Activated effector memory CD4-positive, alpha-beta T cell treated with anti-CD3 and anti-CD28 coated beads, Interleukin-2, amount 50 U/mL, for 16 hours (primary cell): ENCODE measurements around the gene LHX8.
"Not testable (repeated sequence)": the region's sequence is repeated elsewhere in the genome, so short reads cannot be mapped to it uniquely, and the experiment has no call there.

Experiments
- DNase-seq: peaks from one replicate; pipeline ENCODE4 v3.0.0-alpha.2; 2020

LHX8 gene

DNA sequence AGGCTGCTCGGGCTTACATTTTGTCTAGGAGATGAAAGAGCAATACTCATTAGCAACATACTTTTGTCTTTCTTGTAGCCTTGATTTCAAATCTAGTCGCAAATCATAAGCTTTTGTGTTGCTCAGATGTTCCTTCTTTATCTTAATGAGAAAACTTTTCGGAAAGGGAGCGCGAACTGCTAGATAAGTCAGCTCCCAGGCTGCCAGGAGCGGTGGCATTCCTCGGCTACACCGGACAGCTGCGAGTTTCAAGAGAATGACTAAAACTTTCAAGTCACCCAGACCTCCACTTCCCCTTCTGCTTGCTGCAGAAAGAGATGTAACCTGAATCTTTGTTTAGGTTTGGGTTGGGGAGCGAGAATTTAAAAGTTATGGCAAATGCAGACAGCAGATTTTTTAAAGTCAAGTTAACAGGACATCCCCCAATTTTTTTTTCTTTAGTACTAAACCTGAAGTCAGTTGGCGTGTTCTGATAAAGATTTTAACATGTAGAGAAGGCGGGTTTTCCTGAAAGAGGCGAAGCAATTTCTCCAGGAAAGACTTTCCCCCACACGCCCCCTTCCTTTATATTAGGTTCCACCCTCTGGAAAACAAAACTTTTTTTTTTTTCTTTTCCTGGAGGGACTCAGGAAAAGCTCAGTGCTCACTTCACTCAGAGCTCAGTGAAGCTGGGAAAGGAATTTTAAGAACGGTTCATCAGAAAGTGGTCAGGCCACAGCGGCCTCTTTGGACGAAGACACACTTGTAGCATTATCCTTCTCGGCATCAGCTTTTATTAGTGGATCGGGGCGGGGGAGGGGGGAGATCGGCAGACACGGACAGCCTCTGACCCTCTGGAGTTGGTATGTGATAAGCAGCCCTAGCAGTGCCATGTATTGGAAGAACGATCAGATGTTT is at the start of gene LHX8:
Gene LHX8 (plus strand): TSS at position 639 of the 897 bp plus-strand sequence. CDS start 2,227 bp downstream, outside the sequence.
- DNase-seq, result no peak

DNA sequence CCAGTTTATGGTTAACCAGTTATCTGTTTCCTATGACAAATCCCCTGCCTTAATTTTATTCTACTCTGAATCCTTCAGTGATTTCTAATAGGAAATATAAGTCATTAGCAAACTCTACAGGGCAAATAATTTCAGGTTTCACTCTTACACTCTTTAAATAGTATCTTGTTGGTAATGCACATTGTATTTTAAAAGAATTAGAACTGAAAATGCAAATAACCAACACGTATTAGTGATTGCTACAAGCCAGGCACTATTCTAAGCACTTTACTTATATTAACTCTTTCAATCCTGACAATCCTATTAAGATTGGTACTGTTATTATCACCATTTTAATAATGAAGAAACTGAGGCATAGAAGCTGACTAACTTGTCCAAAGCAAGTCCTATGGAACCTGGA is 48.3 kb upstream of the LHX8 start:
- DNase-seq, result no peak

DNA sequence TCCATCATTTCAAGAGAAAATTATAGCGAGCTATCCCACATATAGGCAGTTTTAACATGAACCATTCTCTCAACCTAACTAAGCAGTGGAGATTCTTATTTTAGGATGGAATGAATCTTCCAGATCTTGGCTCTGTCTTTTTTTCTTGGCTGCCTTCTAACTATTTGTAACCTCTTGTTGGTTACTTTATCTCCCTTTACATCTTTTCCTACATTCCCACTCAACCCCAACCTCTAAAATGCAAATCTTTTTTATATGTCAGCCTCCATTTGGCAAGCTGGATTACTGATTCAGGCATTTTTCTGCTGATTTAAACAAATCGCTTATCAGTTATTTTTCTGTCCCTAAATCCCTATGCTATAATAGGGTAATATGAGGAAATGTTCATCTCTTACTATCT is 46.9 kb upstream of the LHX8 start:
- no peak for DNase-seq

DNA sequence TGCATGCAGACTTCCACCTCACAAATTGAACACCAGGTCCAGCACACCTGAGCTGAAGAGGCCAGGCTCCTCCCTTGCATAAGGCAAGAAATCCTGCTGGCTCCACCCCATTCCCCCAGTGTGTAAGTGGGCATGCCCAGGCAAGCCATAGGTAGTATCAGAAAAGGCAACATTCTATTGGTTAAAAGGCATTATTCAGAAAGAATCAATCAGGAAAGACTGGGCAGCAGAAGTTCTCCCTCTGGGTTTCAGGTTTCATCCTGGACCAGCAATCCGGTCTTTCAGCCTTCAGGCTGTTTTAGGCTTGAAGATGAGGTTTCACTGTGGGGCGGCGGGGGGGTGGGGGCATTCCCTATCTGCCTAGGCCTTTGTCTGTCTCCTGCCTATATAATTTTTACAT is 42.0 kb upstream of the LHX8 start:
- DNase-seq, result no peak

DNA sequence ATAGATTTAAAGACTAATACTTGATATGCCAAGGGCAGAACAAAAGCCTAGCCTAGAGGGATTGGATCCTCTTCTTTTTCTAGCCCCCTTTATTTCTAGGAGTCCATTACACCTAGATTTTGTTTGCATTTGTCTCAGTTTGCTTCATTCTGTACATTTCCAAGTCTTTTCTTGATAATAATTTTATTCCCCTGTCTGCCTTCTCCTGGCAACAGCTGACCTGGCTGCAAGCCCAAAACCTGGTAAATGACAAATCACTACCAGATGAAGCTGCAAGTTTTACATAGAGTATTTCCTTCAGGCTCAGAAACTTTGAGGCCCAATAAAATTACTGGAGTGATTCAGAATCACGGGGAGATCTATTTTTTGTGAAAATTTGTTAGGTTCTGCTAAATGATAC is 36.5 kb upstream of the LHX8 start:
- no peak for DNase-seq

DNA sequence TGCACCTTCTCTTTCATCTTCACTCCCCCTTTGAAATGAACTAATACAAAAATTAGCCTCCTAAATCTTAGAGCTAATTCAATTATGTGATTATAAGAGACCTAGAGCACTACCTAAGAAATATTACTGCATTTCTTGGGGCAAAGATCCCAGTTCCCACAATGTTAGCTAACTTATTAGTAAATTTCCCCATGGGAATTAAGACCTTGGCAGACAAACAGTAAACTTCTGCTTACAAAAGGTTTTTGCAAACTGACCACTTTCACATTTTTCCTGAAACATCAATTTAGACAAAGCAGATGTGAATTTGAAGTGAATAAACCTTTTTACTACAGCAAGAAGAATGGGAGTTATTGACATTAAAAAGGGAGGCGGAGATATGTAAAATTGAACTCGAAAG is 34.6 kb upstream of the LHX8 start:
- no peak for DNase-seq

DNA sequence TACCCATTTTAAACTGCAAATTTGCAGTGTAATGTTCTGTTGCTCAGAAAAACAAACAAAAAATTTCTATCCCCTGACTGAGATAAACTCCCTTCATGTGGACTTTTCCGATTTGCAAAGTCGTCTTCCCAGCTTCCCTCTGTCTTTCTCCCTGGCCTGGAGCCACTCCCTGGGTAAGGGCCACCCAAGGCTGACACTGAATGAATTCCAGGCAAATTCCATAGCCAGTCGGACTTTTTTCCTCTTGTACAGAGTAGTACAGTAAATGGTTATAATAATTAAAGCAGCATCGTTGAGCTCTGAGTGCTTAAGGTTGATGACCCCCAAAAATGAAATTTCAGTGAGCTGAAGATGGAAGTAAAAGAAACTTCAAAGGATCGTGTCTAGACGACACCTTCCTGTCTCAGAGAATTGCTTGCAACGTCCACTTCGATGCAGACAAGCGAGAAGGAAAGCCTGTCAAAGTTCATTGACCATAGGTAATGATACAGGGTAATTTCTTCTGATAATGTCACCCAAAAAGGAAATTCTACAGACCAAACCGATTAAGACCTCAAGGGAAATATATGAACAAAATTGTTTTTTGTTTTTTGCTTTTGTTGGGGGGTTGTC is 33.6 kb upstream of the LHX8 start:
- no peak for DNase-seq

DNA sequence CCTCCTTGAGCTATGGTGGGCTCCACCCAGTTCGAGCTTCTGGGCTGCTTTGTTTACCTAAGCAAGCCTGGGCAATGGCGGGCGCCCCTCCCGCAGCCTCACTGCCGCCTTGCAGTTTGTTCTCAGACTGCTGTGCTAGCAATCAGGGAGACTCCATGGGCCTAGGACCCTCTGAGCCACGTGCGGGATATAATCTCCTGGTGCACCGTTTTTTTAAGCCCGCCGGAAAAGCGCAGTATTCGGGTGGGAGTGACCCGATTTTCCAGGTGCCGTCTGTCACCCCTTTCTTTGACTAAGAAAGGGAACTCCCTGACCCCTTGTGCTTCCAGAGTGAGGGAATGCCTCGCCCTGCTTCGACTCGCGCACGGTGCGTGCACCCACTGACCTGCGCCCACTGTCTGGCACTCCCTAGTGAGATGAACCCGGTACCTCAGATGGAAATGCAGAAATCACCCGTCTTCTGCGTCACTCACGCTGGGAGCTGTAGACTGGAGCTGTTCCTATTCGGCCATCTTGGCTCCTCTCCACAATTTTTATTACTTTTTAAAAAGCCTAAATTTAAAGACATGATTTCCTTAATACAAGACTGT is 21.7 kb upstream of the LHX8 start:
- DNase-seq, result not testable (repeated sequence)

DNA sequence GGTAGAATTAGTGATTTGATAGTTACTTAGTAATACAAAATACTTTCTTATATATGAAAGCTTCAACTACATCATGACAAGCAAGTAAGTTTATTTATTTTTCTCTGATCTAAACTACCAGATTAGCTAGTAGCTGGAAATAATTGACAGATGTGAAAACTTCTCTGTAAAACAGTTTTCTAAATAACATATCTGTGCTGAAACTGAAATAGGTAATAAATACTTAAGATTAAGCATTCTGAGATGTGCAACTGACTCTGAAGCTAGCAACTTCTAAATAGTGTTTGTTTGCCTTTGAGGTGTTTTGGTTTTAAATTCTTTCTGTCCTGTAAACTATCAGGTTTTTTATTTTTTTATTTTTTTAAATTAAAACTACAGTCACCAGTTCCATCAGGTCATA is 18.5 kb upstream of the LHX8 start:
- no peak for DNase-seq

DNA sequence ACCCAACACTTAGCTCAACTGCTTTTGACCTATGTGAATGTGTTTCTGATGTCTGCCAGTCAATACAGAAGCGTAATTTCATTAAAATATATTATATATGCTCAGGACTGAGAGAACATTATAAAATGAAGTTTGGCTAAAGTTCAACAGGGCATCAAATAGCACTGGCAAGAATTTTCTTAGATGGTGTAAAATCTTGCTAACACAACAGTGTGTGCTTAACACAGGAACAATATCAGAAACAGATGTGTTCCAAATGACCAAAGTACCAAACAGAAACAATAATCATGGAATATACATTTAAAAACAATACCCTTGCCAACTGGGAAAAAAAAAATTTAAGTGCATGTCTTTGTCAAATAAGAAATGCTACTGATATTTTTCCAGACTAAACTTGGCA is 10.4 kb upstream of the LHX8 start:
- DNase-seq, result no peak

DNA sequence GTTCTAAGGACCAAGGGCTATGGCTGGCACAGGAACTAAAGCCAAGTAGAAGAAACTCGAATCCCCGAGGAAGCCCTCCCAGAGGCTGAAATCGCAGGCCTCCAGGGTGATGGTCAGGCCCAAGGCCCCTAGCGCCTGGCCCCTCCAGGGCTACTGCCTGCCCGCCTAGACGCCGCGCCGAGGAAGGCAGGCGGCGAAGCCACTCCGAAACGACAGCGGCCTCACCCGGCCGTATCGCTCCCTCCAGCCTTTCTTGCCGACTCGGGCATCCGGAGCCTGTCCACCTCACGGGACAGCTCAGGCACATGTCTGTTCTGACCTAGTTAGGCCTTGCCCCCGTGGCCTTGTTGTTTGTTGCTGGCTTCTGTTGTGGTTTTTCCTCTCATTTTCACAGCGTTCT is 9.7 kb upstream of the LHX8 start:
- no peak for DNase-seq

DNA sequence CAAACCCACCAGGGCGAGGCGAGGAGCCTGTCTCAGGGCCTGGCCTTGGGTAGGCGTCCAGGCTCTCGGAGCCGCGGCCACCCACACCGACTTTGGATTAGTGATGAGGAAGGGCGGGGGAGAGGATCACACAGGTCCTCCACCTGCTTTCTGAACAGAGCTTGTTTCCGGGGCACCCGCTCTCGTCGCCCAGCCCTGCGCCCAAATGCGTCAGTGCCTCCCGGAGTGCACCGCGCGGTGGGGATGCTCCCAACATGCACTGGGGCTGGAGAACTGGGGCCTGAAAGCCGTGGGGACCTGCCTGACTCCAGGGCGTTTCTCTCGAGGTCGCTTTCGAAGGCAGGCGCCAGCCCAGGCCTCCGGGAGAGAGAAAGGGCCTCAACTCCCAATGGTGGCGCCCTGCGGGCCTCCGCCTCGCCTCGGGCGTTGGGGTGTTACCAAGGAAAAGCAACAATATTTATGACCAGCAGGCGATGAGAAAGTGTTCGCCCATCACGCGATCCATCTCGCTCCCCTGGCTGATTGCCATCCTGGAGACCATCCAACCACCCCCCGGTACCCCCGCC is 8.9 kb upstream of the LHX8 start:
- DNase-seq, result no peak

DNA sequence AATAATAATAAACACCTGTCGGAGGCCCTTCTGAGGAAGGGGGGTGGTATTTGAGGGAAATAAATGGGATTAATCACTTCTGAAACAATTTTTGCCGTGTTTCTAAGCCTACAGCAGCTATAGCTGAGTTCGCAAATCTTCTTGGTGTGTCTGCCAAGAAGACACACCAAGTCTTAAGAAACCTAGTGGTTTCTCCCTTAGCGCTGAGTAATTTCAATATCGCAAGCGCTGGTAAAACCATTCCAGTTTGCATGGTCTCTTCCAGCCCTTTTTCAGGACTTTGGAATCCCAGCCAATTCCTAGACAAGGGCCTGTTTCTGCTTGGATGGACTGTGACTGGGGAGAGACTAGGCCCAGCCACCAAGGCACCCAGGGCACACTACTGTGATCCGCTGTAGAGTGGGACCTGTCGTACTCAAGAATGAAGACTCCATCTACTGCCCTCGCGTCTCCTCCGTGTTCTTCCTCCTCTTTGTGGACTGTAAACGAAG is 7.5 kb upstream of the LHX8 start:
- DNase-seq, result no peak

DNA sequence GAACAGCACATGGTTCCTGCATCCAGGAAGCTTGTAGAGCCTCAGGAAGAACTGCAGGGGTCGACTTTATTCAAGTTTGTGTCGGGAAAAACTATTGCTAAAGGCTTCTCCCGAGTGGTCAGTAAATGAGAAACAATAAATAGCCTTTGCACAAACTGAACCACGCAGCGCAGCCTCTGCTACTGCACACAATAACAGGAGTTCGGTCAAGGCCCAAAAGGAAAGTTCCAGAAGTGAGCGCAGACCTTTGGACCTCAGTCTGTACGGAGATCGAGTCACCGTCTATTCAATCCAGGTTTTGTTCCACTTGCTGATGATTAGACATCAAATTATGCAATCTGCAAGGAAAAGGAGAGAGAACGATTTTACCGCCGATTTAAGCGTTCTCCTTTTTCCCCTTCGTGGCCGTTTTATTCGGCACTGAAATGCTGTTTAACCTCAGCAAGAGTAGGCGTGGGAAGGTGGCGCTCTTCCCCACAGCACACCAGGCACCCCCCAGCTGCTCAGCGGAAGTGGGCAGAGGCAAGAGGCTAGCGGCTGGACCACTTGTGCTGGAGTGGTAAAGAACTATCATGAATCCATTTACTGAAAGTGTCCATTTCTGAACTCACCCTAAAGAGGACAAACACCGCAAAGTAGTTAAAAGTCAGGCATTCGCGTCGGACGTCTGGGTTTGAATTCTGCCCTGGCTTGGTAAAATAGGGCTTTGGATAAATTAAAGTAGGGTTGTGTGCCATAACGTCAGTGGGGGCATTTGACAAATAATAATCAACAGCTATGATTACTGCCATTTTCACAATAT is 6.1 kb upstream of the LHX8 start:
- DNase-seq, result no peak

DNA sequence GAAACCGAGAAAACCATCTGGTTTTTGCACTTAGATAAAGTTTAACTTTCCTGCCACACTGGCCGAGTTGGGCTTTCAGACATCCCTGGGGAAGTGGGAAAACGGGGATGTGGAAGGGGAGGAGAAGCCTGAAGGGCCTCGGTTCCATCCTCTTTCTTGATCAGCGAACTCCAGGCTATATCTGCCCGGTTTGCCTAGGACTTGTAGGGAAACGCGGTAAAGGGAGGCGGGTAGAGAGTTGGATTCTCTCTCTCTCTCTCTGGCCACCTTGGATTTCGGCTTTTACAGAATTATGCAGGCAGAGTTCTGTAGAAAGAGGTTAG is 4.6 kb upstream of the LHX8 start:
- no peak for DNase-seq

DNA sequence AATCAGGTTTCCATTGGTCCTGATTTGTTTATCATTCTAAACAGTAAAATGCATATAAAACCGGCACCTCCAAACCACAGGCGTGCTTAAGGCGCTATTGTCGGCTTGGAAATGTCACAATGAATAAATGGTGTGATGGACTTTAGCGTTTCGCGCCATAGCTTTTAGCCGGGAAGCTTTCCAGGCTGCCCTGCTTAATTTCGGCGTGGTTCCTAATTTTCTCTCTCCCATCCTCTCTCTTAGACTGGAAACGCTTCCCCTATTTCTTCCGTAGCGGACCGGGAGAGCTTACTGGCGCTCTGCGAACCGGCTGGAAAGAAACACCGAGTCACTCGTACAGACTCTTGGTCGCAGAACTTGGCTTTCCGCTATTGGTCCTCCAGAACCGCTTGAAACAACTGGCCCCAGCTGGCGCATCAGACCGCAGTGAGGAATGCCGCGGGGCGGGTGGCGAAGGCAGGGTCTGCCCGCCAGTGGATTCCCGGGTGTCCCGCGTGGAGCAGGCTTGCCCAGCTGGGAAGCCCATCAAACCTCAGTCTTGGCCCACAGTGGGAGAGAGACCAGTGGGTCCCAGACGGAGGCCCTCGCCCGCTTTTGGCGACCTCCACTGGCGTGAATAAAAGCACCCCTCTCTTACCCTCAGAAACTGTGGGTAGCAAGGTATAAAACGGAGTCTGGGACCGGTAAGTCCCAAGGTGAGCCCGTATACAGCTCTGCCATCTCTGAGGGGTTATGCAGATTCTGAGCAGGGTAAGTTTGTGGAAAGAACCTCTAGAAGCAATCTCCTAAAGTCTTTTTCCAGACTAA is 4.0 kb upstream of the LHX8 start:
- no peak for DNase-seq

DNA sequence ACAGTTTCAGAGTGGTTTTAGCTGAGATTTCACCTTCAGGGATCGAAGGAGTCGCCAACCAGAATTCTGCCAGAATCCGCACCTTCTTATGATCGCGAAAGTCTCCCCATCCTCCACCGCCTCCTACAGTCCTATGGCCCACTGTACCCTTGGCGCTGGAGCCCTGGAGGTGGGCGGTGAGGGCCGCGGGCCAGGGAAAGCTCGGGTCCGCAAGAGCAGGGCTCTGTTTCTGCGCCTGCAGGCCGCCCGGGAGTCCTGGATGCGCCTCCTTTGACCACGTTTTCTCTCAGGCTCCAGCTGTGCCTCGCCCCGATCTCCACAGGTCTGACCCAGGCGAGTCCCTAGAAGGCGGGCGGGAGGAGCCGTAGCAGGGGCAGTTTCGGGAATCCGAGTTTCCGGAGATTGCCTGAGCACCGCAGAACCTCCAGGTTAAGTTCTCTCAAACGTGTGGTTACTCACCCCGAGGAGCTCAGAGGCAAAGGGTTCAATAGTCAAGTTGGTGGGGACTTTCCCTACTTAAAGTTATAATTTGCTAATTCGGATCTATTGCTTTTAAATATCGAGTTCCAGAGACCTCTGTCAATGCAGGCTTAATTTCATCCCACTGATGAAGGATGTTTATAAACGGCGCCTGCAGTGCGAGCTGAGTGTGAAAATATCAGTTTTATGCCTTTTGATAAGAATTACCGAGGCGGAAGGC is 3.2 kb upstream of the LHX8 start:
- DNase-seq, result no peak

DNA sequence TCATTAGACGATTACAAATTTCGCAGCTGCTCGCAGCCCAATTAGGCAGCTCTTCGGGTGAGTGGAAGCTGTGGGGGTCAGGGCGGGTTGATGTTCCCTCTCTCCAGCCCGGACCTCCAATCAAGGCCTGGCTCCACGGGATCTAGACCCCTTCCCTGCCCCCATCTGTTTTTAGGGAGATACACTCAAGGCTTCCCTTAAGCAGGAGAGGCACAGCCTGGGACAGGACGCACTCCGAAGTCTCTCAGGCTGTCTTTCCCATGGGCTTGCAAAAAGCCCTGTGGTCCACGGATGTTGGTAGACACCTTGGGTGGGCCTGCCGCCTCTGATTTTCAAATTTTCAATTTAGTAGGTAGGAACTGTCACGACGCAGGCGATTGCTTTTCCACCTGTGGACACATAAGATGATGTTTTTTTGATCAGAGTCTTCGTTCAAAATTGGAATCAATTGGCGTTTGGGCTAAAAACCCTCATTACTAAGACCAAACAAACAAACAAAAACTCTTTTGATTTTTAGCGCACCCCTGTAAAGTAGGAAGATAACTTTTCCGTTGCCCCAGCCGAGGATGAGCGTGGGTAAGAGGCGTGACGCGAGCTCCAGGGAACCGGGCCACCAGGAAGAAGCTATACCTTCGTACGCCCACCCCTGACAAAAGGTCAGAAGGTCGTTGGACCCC is 2.5 kb upstream of the LHX8 start:
- DNase-seq, result no peak

DNA sequence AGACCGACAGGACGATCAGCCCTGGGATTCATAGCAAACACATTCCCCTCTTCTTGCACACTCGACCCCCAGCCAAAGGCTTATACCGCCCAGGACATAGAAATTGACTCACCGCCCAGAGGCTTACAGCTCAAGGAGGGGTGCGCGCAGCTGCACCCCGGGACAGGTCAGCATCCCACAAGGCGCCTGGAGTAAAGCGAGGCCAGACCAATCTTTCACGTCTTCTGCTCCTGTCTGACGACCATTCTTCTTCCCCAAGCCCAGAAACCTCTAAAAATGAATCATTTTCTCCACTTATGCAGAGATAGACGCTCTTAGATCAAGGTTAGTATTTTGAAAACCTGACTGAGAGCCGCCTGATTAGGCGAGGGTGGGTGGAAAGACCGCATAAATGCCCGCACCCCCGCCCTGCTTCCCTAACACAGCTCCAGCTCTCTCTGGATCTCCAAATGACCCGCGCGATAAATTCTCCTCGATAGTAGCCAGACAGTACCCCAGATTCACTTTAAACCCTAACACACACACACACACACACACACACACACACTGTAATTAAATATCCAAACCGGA is 1.9 kb upstream of the LHX8 start:
- no peak for DNase-seq

DNA sequence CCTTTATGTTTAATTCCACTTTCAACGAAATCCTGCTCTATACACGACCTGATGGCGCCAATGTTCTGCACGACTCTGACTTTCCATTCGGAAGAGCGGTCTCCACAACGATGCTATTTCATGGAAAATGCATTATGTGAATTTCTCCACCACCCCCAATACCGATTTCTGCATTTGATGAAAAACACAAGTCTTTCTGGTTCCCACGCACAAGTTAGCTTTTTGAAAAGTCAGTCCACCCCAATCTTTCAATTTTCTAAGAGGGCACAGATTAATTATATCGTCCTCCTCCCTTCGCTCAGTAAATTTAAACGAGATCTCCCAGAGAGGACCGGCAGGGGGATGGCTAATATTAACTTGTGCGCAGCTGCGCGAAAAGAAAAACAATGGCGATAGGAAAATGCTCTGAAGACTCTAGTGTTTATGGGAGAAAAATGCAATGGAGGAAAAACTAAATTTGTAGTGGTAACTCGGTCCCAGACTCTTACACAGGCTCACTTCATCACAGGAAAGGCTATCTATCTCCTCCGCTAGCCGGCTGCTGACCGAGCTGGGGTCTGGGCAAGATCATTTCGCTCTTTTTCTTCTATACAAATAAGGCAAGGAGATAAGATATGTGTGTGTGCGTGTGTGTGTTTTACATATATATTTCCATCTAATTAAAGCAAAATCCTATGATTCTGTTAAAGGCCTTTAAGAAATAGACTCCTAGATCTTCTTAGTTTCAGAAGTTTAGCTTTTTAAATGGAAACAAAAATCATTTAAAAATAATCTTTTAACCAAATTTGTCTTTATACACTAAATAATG is 1.2 kb upstream of the LHX8 start:
- DNase-seq, result no peak
